ENCODE measurements around the gene NAALADL2.

GRCh38 chr3:175489406-175489805, 630.3 kb downstream of the NAALADL2 start:
- TF ChIP-seq EZH2phosphoT487 (IDR thresholded peaks at IDR 0.05; ENCODE audit: low read depth) (no peak), CTCF (IDR thresholded peaks at IDR 0.05; ENCODE audit: low read depth, low read length) (no peak)

Measured in OCI-LY3 (cell line).